GM19452 (cell line): ENCODE measurements around the gene ACTL8.

Source experiments
- ATAC-seq: cut with Tn5 transposase; IDR thresholded peaks from one replicate; pipeline ENCODE4 v1.9.1; 2021; ENCODE audit not compliant: unreplicated experiment

The ACTL8 gene

DNA sequence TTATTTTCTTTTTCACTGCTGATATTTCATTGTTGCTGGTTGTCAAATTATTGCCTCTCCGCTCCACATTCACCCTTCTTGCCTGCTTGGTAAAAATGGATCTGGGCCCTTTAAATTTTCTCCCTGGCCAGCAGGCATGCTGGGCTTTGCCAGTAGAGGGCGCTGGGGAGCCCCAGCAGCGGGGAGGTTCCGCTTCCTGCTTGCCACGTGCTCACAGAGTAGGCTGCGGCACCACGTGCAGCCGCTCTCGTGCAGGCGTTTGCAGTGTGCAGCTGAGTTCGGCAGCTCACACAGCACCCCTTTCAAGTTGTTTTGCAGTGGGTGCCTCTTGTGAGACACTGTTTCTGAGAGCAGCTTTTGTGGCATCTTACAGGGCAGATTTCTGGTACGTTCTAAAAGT lies at the start of gene ACTL8:
Gene ACTL8, plus strand, starts transcription at position 214 of the 400 bp plus-strand sequence. CDS start 67,676 bp downstream, outside the sequence.
- no peak for ATAC-seq

DNA sequence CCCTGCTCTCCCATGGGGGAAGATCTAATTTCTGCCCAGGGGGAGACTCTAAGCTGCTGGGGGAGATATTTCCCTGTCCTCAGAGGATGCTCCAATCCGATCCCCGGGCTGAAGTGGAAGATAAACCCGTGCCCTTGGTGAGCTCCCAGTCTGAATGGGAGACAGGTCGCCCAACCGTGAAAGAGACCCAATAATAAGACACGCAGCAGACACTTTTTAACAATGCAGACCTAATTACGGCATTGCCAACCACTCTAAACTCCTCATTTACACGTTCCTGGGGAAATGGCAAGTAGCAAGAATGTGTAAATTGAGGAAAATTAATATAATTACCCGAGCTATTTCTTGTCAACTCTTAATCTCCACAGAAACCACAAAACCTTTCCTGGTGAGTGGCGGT lies 48.7 kb upstream of the ACTL8 start:
- no peak for ATAC-seq

DNA sequence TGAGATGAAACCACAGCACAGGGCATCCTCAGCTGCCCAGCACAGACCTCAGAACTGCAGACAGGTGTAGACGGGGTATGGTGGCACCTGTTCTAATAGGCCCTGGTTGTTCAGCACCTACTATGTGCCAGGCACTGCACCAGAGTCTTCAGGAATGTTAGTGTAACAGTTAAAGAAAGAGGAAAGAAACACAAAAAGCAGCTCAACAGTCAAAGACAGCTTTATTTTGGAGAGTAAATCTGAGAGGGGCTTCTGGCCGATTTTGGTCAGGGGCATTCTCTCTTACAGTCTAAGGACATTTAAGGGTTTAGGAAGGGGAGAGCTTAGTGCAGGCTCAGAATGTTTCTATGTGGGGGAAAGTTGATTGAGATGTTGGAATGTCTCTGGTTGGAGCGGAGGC lies 45.2 kb upstream of the ACTL8 start:
- ATAC-seq: no peak

GRCh38 chr1:17710889-17711576 lies 44.1 kb upstream of the ACTL8 start:
- no peak for ATAC-seq

DNA sequence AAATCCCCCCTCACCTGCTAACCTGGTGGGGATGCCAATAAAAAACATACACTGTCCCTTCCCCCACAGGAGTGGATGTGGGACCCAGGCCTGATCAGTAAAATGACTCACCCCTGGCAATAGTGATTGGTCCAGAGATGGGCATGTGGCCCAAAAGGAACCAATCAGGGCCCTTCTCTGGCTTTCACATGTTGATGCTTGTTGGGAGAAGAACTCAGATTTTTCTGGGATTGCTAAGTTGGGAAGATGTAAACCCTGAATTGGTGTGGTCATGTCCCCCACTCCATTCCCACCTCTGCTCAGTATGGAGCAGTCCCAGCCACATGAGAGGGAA lies 43.6 kb upstream of the ACTL8 start:
- ATAC-seq: no peak

GRCh38 chr1:17711941-17712340 lies 43.2 kb upstream of the ACTL8 start:
- ATAC-seq: no peak

DNA sequence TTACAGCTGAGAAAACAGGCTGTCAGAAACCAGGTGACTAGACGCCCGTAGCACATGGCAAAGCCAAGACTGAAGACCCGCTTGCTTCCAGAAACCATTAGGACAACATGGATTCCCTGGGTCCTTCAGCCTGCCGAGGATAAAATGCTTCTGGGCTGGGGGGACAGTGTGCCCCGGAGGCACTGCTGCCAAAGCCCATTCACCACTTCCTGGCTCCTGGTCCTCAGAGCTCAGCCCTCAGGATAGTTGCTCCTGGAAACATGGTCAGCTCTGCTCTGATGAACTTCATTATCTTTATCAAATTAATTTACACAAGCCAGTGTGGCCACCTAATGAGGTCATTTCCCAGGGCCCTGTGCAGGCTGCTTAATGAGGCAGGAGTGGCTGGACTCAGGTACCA lies 41.1 kb upstream of the ACTL8 start:
- ATAC-seq: no peak

- ATAC-seq: no peak
Observed at GRCh38 chr1:17717594-17718535, 37.3 kb upstream of the ACTL8 start.

GRCh38 chr1:17719874-17720273 lies 35.3 kb upstream of the ACTL8 start:
- ATAC-seq: no peak

DNA sequence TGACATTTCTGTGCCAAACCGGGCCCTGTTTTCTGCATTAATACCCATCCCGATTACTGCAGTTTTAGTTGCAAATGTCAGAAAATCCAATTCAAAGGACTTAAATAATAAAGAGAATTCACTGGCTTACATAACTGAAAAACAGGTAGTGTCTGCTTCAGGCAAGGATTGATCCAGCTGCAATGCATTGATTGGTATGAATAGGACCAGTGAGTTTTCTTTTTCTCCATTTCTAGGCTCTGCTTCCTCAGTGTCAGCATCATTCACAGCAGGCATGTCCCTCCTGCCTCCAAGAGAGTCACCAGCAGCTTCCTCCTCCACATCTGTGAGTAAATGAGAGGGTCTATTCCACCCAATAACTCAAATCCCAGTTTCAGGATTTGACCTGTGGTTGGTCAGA lies 33.7 kb upstream of the ACTL8 start:
- no peak for ATAC-seq

DNA sequence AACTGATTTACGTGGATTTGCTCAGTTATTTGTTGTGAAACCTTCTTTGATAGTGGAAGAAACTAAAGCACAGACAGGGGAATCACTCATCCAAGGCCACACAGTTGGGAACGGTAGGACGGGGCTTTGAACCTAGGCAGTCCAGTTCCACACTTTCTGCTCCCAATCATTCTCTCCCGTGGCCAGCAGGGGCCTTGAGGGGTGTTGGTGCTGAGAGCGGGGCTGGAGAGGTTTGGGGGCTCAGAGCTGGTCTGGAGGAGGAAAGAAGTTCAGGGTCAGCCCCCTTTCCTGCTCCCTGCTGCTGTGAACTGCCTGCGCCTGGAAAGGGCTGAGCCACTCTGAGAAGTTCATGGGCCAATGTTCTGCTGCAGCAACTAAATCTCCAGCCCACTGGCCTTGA lies 31.4 kb upstream of the ACTL8 start:
- ATAC-seq: no peak

- no peak for ATAC-seq
Observed at GRCh38 chr1:17724150-17724549, 31.0 kb upstream of the ACTL8 start.

GRCh38 chr1:17725084-17725719 lies 29.9 kb upstream of the ACTL8 start:
- ATAC-seq: no peak

GRCh38 chr1:17725811-17726582 lies 29.1 kb upstream of the ACTL8 start:
- no peak for ATAC-seq

GRCh38 chr1:17728123-17728712 lies 26.9 kb upstream of the ACTL8 start:
- no peak for ATAC-seq

DNA sequence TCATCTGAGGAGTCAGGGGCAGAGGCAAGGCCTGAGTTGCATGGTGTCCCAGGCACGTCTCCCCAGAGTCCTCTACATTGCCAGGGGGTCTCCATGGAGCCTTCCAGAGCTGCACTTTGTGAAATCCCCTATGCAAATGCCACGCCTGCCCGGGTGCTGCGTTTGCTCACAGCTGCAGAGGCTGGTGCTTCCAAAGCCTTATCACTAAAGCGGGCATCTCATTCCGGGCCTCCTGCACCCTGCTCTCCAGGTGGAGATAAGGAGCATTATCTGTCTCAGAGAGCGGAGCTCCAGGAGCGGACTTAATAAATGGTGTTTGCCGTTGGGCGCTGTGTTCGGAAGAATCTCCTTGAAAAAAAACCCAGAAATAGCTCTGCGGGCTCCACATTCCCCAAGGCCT lies 25.9 kb upstream of the ACTL8 start:
- no peak for ATAC-seq

- ATAC-seq: no peak
Observed at GRCh38 chr1:17729909-17730308, 25.2 kb upstream of the ACTL8 start.

- ATAC-seq: no peak
Observed at GRCh38 chr1:17731460-17731859, 23.7 kb upstream of the ACTL8 start.

- ATAC-seq: no peak
Observed at GRCh38 chr1:17732475-17732874, 22.7 kb upstream of the ACTL8 start.

GRCh38 chr1:17733661-17734060 lies 21.5 kb upstream of the ACTL8 start:
- no peak for ATAC-seq

GRCh38 chr1:17734609-17735008 lies 20.5 kb upstream of the ACTL8 start:
- ATAC-seq: no peak
